CD4-positive, alpha-beta T cell treated with Interleukin-12 subunit alpha and Interleukin-12 subunit beta, for 1 hour (primary cell): ENCODE results near the gene CCNY.
"Not testable (repeated sequence)": the region's sequence is repeated elsewhere in the genome, so short reads cannot be mapped to it uniquely, and the experiment has no call there.

Experiments used
- DNase-seq: peaks from one replicate; pipeline ENCODE4 v3.0.0-alpha.2; 2020

CCNY gene

GRCh38 chr10:35336084-35336831 is at the start of gene CCNY:
CCNY (plus strand) TSS chr10:35336509; CDS start chr10:35337054, 545 bp downstream.
- DNase-seq = peak; percentile 77

- no peak for DNase-seq
Observed at GRCh38 chr10:35289198-35289597, 47.1 kb upstream of the CCNY start.

DNA sequence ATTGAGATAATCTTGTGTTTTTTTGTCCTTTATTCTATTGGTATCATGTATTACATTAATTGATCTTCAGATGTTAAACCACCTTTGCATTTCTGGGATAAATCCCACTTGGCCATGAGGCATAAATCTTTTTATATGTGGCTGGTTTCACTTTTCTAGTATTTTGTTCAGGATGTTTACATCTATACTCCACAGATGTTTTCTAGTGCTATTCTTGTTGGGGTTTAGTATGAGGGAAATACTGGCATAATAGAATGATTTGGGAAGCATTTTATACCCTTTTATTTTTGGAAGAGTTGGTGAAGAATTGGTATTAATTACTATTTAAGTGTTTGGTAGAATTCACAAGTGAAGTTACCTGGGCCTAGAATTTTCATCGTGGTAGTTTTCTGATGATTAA is 41.8 kb upstream of the CCNY start:
- DNase-seq = no peak

DNA sequence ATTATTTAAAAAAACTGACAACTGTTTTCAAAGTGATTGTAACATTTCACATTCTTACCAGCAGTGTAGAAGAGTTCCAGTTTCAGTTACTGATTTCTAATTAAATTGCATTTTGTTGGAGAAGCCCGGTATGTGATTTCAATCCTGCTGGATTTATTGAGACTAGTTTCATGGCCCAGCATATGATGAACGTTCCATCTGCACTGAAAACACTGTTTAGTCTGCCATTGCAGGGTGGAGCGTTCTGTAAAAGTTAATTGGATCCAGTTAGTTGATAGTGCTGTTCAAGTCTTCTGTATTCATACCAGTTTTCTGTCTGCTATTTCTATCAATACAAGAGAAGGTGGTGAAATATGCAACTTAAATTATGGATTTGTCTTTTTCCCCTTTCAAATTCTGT is 37.3 kb upstream of the CCNY start:
- no peak for DNase-seq

- DNase-seq = peak; percentile 26
Observed at GRCh38 chr10:35300063-35300699, 36.1 kb upstream of the CCNY start.

- DNase-seq = no peak
Observed at GRCh38 chr10:35304649-35305048, 31.7 kb upstream of the CCNY start.

GRCh38 chr10:35306852-35307251 is 29.5 kb upstream of the CCNY start:
- DNase-seq = no peak

DNA sequence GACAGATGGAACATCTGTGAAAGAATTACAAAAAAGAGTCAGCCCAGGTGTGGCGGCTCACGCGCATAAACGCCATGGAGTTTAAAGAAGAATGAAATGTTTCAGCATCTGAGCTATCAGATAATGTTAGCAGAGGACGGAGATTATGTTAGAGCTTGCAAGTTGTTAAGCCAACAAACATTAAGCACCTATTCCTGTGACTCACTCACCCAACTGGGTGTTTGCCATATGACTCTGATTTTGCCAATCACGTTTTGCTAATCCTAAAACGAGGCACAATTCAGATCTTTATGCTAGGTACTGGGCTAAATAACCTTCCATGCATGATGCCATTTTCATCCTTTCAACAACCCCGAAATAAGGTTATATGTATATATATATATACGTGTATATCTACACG is 29.0 kb upstream of the CCNY start:
- no peak for DNase-seq

- no peak for DNase-seq
Observed at GRCh38 chr10:35308809-35309208, 27.5 kb upstream of the CCNY start.

DNA sequence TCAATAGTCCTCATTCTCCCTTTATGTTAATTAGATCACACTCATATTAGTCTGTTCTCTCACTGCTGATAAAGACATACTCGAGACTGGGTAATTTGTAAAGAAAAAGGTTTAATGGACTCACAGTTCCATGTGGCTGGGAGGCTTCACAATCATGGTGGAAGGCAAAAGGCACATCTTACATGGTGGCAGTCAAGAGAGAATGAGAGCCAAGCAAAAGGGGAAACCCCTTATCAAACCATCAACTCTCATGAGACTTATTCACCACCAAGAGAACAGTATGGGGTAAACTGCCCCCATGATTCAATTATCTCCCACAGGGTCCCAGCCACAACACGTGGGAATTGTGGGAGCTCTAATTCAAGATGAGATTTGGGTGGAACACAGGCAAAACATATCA is 22.2 kb upstream of the CCNY start:
- DNase-seq = not testable (repeated sequence)

DNA sequence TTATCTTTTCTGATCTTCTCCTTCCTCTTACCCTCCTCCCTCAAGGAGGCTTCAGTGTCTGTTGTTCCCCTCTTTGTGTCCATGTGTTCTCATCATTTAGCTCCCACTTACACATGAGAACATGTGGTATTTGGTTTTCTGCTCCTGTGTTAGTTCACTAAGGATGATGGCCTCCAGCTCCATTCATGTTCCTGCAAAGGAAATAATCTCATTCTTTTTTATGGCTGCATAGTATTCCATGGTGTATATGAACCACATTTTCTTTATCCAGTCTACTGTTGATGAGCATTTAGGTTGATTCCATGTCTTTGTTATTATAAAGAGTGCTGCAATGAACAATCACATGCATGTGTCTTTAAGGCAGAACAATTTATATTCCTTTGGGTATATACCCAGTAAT is 21.1 kb upstream of the CCNY start:
- not testable (repeated sequence) for DNase-seq

DNA sequence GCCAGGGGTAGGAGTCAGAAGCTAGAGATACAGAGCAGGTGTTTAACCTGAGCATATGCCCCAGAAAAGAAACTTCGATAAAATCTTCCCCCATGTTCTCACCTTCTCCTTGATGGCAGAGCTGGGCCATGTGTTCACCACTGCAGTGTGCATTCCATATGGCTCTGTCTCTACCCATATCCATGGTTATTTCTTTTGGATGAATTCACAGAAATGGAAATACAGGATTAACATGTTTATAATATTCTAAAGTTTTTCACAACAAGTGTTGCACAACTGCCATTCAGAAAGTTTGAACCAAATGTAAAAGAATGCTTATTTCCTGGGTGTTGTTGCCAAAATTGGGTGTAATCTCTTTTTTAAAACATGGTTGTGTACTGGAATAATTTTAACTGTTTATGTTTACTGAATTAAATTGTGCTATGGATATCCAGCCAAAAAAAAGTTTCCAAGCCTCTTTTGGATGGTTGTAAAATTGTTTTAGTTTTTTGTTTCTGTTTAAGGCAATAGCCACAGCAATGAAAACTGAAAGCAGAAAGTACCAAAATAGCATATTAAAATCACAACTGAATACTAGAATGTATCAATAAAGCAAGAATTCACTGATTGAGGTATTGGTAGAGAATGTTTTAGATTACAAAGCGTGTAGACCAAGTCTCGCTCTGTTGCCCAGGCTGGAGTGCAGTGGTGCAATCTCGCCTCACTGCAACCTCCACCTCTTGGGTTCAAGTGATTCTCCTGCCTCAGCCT is 19.9 kb upstream of the CCNY start:
- DNase-seq = no peak

DNA sequence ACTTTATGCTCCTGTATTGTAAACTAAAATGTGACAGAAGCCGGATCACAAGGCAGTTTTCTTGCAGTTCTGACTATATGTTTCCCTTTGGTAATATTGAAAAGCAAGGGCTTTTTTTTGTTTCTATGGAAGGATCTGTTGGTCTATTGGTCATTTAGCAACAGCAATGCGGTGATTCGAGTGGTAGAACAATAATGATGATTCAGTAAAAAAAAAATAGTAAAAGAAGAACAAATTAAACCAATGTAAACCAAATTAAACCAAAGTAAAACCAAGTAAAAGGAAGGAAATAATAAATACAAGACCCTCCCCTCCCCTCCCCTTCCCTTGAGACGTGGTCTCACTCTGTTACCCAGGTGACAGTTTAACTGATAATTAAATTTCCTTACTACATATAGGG is 17.8 kb upstream of the CCNY start:
- DNase-seq = no peak

GRCh38 chr10:35320341-35320740 is 16.0 kb upstream of the CCNY start:
- no peak for DNase-seq

DNA sequence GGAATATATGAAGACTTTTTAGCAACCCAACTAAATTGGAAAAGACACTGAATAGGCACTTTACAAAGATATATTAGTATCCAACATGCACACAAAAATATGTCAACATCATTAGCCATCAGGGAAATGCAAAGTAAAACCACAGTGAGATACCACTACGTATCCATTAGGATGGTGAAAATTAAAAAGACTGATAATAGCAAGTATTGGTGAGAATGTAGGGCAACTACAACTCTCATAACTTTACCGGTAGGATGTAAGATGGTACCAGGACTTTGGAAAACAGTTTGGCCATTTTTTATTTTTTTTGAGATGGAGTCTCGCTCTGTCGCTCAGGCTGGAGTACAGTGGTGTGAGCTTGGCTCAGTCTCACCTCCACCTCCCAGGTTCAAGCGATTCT is 13.7 kb upstream of the CCNY start:
- DNase-seq = no peak

- no peak for DNase-seq
Observed at GRCh38 chr10:35324196-35324595, 12.1 kb upstream of the CCNY start.

- DNase-seq = no peak
Observed at GRCh38 chr10:35326466-35327235, 9.7 kb upstream of the CCNY start.

DNA sequence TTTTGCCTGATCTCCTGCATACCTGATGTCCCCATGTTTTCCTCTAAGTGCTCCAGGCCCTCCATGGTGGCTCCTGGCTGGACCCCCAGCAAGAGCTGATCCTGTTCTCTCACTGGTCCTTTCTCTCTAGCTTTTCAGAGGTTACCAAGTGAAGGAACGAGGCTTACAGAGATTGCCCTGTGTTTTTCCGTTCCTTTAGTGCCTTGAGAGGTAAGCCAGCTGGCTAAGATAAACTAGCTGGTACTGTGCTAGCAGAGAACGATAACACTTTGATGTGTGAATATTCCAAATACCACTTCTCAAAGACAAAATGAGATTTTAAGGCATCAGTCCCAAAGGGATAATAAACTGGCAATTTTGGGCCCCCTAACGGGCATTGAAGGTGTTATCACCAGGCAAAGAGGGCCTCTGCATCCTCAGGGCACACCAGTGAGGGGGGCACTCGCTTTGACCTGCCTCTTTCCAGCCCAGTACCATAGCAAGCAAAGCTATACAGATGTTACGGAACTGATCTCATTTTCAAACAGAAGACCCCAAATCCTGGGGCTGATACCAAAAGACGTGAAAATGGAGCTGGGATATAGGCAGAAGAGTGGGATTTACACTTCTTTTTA is 8.4 kb upstream of the CCNY start:
- no peak for DNase-seq

DNA sequence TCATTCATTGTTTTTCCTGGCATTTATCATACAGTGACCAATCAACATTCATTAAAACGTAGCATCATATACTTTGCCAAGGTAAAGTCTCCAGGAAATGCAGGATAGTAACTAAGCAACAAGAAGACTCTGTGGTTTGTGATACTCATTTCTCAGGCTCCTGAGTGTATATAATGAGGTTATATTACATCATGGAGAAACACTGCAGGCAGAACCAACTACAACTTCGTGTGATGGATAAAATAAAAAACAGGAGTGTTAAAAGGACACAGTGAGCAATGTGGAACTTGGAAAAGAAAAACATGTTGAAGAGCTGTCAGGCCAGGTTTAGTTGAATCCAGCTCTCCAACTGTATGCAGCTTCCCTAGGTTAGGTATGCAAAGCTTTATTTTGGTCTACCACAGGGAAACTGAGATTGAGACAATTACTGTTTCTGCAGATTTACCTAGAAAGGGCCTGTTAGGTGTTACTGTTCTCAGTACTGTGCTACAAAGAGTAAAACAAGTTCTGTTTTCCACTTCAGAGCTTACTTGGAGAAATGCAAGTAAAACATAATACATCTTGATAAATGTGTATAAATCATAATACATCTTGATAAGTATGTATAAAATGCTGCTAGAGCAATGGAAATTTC is 7.8 kb upstream of the CCNY start:
- no peak for DNase-seq

DNA sequence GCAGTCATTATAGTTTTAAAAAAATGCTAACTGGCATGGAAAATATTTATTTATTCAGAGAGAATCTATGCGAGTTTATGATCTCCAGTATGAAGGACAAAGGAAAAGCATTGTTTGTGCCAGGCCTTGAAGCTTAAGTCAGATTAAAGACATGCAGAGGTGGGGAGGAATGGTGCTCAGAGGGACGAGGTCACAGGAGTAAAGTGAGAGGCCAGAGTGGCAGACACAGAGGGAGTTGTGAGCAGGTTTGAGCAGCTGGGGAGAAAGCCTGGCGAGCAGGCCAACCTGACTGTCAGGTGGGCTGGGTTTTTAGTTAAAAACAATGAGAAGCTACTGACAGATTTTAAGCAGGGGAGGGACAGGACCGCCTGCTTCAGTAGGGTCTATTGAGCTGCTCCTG is 6.8 kb upstream of the CCNY start:
- DNase-seq = no peak

- no peak for DNase-seq
Observed at GRCh38 chr10:35331894-35332640, 4.2 kb upstream of the CCNY start.

- DNase-seq = no peak
Observed at GRCh38 chr10:35334297-35334696, 2.0 kb upstream of the CCNY start.
